Thoracic aorta (tissue), 2 donors: ENCODE data around the gene WSCD2. TPM values are rescaled to one million over a fixed set of nuclear protein-coding genes. Genes with fewer than 3 reads are reported as not detected.

Experiments used
- ATAC-seq: fragments of 150-250 bp; one replicate; pipeline ENCODE4 v1.8.0; 2017; ENCODE audit warnings: low read depth; ENCODE audit not compliant: insufficient number of reproducible peaks, low FRiP score
- DNase-seq: peaks from one replicate; pipeline ENCODE4 v3.0.0-alpha.2; 2020; ENCODE audit warnings: low spot score
- H3K27ac ChIP-seq, 2 donors: fragments of 200-600 bp; sonication (generic); 1 replicate in 1 of 2; 2 replicates in 1 of 2; pipeline ENCODE4 v1.5.1; 2016; ENCODE audit warnings: mild to moderate bottlenecking in 2 of 2, moderate library complexity in 2 of 2
- H3K27me3 ChIP-seq: fragments of 200-600 bp; sonication (generic); replicated peaks from 2 replicates; pipeline ENCODE4 v1.6.0; 2016; ENCODE audit warnings: mild to moderate bottlenecking; ENCODE audit not compliant: insufficient read depth
- H3K36me3 ChIP-seq: fragments of 200-600 bp; sonication (generic); one replicate; pipeline ENCODE4 v1.5.1; 2016
- H3K4me1 ChIP-seq, 2 donors: fragments of 200-600 bp; sonication (generic); 1 replicate in 1 of 2; 2 replicates in 1 of 2; pipeline versions ENCODE4 v1.5.1 to v1.6.0; 2016; ENCODE audit warnings: low read depth in 2 of 2, mild to moderate bottlenecking in 1 of 2; ENCODE audit not compliant: control insufficient read depth in 1 of 2
- H3K4me3 ChIP-seq: fragments of 200-600 bp; sonication (generic); 2 replicates; pipeline ENCODE4 v1.5.1; 2016; ENCODE audit warnings: mild to moderate bottlenecking
- H3K9me3 ChIP-seq: fragments of 200-600 bp; sonication (generic); 2 replicates; pipeline ENCODE4 v1.5.1; 2016
- total RNA-seq, 2 donors: library from RNA; depleted of rRNA; stranded (reverse); fragments of >200 nt; gene quantifications; one replicate each; pipeline versions ENCODE4 v1.1.0 to v1.2.3, GENCODE V29; 2016
- TF ChIP-seq, protein P1 (sequence below): fragments of 200-600 bp; sonication (generic); IDR thresholded peaks from one replicate; pipeline ENCODE4 v1.5.1; 2019; ENCODE audit warnings: antibody characterized with exemption

The WSCD2 gene
- total RNA-seq, 2 donors from 2014 or later = 3.3 to 6.9 TPM

DNA sequence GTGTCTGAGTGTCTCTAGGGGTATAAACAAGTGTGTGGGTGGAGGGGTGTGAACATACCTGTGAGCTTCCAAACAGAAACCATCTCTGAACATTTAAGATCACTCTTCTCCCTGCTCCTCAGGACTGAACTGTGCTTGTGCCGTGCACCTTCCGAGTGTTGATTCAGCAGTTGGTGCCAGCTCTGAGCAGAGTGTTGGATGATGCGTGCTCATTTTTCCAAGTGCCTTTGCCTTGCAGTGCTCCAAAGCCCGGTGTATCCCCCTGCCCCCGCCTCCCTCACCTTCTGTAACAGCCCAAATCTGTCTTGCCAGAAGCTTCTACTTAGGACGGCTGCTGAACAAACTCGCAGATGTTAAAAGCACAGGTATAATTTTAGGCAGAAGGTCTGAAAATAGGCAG is 4.4 kb downstream of the WSCD2 start:
- no peak overlapping the region for H3K27ac ChIP-seq
- no peaks in the 10 kb centered on the region for H3K9me3 ChIP-seq
- DNase-seq (no peak), ATAC-seq (no peak)
- H3K27me3 ChIP-seq = no peaks in the 10 kb centered on the region
- no peaks in the 10 kb centered on the region for H3K36me3 ChIP-seq
- TF ChIP-seq, protein P1, sequence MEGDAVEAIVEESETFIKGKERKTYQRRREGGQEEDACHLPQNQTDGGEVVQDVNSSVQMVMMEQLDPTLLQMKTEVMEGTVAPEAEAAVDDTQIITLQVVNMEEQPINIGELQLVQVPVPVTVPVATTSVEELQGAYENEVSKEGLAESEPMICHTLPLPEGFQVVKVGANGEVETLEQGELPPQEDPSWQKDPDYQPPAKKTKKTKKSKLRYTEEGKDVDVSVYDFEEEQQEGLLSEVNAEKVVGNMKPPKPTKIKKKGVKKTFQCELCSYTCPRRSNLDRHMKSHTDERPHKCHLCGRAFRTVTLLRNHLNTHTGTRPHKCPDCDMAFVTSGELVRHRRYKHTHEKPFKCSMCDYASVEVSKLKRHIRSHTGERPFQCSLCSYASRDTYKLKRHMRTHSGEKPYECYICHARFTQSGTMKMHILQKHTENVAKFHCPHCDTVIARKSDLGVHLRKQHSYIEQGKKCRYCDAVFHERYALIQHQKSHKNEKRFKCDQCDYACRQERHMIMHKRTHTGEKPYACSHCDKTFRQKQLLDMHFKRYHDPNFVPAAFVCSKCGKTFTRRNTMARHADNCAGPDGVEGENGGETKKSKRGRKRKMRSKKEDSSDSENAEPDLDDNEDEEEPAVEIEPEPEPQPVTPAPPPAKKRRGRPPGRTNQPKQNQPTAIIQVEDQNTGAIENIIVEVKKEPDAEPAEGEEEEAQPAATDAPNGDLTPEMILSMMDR = no peak
- peaks cover 4 to 14% of the 10 kb centered on the region in 2 donors for H3K4me1 ChIP-seq
- no peak overlapping the region for H3K4me3 ChIP-seq

DNA sequence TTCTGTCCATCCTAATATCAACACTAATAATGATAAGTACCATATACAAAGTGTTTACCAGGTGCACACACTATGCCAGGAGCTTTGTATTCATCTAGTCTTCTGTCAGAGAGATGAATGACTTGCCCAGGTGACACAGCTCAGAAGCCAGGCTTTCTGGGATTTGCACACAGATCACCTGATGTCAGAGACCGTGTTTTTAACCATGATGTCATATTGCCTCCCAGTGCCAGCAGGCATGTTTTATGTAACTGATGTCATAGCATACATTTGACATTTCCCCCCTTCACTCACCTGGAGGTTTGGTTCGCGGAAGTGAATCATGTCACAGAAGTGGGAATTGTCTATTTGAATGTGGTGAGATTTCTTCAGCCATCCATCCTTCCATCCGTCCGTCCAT is 5.7 kb downstream of the WSCD2 start:
- Histone ChIP-seq H3K36me3 (no peaks in the 10 kb centered on the region), H3K9me3 (no peaks in the 10 kb centered on the region), H3K4me1 (peaks cover 0 to 4% of the 10 kb centered on the region in 2 donors), H3K27me3 (no peaks in the 10 kb centered on the region), H3K27ac (no peak overlapping the region), H3K4me3 (no peak overlapping the region)
- TF ChIP-seq, protein P1 = no peak
- no peak for ATAC-seq
- no peak for DNase-seq

DNA sequence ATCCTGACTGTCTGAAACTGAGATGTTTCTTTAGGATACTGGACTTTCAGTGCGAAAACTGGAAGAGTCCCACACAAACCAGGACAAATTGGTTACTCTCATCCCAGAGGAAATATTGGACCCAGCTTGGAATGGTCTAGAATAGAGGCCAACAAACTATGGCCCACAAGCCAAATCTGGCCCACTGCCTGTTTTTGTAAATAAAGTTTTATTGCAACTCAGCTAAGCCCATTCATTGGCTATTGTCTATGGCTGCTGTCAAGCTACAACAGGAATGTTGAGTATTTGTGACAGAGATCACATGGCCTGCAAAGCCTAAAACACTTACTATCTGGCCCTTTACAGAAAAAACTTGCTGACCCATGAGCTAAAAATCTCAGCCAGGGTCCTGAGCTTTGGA is 6.5 kb downstream of the WSCD2 start:
- H3K27ac ChIP-seq = no peak overlapping the region

DNA sequence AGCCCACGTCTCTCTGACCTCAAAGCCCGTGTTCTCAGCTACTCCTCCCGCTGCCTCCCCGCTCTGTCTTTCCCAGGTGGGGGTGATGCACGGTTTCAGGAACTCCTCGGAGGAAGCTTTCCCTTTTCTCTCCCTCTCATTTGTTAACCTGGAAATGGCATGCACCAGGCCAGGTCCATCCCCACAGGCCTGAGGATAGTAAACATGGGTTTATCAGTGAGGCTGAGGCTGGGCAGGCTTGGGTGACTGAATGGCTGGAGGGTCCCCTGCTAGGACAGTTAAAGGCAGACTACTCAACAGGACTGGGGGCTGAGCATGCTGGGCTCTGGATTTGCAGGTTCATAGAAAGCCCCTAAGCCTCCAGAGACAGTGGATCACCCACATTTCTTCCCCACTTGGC is 7.6 kb downstream of the WSCD2 start:
- no peaks in the 10 kb centered on the region for H3K9me3 ChIP-seq
- no peaks in the 10 kb centered on the region for H3K36me3 ChIP-seq
- H3K27ac ChIP-seq = no peak overlapping the region
- H3K27me3 ChIP-seq = no peaks in the 10 kb centered on the region
- no peak for DNase-seq
- TF ChIP-seq, protein P1 = no peak
- ATAC-seq = no peak
- no peaks in the 10 kb centered on the region for H3K4me1 ChIP-seq
- no peak overlapping the region for H3K4me3 ChIP-seq

More for the DNA sequence above, 6.5 kb downstream of the WSCD2 start:
- TF ChIP-seq, protein P1 = no peak
- no peaks in the 10 kb centered on the region for H3K4me1 ChIP-seq
- ATAC-seq (no peak), DNase-seq (no peak)
- H3K27me3 ChIP-seq = no peaks in the 10 kb centered on the region
- H3K9me3 ChIP-seq = no peaks in the 10 kb centered on the region
- no peaks in the 10 kb centered on the region for H3K36me3 ChIP-seq
- no peak overlapping the region for H3K4me3 ChIP-seq

DNA sequence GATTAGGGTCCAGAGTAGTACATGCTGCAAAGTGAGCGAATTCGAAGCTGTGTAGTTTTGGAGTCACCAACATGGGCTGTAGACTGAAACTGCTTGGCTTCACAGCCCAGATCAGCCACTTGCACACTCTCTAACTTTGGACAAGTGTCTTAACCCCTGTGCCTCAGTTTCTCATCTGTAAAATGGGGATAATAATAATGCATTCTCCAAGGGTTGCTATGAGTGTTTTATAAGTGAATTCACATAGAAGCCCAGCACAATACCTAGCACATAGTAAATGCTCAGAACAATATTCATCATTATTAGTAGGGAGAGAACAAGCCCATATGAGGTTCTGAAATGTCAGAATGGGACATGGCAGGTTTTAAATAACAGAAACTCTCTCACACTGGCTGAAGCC is 10.4 kb downstream of the WSCD2 start:
- Histone ChIP-seq H3K9me3 (no peaks in the 10 kb centered on the region), H3K4me3 (no peak overlapping the region), H3K36me3 (no peaks in the 10 kb centered on the region), H3K27me3 (no peaks in the 10 kb centered on the region), H3K27ac (no peak overlapping the region), H3K4me1 (no peaks in the 10 kb centered on the region)
- DNase-seq (no peak), ATAC-seq (no peak)
- TF ChIP-seq, protein P1 = no peak
